HuH-7 (cell line): Measurements from ENCODE around the gene HLA-F.

Experiments used
- DNase-seq: peaks from one replicate; pipeline ENCODE4 v3.0.0; 2011; ENCODE audit warnings: low spot score

HLA-F gene

DNA sequence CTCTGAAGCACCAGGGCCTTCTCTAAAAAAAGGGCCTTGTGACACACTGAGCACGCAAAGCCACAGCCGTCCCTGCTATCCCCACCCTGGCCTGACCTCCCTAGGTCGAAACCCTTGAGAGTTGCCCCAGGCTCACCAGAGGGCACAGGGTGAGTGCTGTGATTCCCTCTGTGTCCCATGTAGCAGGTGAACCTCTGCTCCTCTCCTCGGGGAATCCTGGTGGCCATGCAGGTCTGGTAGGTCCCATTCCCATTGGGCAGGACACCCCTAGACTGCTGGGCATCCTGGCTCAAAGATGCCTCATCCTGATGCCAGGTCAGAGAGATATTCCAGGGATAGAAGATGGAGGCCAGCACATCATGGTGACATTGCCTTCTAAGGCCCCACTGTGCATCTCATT is 20.9 kb downstream of the HLA-F start:
- DNase-seq: no peak

DNA sequence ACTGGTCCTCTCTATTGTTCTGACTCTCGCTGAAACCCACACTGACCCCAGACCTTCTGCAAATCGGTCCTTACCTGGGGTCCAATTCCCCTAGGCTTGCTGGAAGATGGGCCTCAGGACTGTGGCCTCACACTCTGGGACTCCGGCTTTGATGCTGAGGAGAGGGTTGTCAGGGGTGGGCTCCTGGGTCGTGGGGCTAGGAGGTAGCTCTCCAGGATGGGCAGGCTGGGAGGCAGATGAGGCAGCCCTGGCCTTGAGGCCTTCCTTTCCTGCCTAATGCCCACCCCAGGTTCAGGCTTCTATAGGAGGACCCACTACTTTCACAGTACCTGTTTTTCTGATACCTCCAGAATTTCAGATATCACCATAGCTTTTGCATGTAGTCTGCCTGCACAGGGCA is 21.4 kb downstream of the HLA-F start:
- DNase-seq: no peak

DNA sequence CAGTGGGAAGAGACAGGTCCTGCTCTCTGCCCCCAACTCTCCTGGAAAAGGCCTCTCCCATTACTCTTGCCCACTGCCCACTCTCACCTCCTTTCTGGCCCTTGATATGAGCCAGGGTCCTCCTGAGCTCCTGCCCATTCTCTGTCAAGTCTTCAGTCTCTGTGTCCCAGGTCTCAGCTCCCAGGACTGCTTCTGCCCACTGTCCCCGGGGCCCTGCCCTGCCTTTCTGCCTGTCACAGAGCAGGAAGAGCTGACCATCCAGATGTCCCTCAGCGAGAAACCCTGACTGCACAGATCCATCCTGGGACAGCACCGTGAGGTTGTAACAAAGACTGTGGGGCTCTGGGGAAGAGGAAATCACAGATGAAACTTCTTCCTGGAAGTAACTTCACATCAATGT is 22.2 kb downstream of the HLA-F start:
- DNase-seq: no peak

DNA sequence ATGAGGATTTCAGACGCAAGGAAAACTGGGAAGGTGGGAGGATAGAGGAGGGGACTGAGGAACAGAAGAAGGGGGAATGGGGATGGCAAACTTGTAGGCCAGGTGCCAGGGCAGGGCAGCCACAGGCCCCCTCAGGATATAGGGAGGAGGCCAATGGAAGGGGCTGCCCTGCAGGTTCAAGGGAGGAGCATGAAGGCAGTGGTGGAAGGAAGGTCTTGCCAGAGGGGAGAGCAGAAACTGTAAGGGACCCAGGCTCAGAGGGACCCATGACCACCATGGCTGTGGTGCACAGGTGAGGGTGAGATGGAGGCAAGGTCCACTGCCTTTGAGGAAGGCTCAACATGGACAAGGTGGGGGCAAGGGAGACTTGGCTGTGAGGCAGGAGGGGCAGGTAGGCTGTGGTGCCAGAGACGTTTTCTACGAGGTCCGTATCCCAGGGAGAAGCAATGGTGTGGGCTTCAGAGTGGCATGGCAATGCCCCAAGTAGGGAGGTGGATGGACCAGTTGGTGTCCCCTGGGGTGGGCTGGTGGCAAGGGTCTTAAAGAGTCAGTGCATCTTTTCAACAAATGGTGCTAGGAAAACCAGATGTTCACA is 22.7 kb downstream of the HLA-F start:
- DNase-seq: no peak

DNA sequence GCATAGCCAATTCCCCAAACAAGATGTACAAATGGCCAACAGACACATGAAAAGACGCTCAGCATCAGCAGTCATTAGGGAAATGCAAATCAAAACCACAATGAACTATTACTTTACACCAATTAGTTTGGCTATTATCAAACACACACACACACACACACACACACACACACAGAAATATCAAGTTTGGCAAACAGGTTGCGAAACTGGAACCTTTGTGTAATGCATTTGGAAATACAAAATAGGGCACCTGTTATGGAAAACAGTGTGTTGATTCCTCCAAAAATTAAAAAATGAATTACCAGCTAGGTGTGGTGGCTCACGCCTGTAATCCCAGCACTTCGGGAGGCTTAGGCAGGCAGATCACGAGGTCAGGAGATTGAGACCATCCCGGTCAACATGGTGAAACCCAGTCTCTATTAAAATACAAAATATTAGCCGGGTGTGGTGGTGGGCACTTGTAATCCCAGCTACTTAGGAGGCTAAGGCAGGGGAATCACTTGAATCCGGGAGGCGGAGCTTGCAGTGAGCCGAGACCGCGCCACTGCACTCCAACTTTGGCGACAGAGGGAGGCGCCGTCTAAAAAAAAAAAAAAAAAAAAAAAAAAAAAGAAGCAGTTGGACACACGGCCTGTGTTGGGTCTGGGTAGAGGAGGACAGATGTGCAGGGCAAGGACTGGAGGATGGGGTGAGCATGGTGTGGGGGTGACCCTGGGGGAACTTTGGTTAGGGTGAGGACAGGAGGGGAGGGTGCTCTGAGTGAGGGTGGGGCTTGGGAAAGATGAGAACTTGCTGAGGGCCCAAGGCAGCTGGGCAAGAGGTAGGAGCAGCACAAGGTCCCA is 23.8 kb downstream of the HLA-F start:
- no peak for DNase-seq

DNA sequence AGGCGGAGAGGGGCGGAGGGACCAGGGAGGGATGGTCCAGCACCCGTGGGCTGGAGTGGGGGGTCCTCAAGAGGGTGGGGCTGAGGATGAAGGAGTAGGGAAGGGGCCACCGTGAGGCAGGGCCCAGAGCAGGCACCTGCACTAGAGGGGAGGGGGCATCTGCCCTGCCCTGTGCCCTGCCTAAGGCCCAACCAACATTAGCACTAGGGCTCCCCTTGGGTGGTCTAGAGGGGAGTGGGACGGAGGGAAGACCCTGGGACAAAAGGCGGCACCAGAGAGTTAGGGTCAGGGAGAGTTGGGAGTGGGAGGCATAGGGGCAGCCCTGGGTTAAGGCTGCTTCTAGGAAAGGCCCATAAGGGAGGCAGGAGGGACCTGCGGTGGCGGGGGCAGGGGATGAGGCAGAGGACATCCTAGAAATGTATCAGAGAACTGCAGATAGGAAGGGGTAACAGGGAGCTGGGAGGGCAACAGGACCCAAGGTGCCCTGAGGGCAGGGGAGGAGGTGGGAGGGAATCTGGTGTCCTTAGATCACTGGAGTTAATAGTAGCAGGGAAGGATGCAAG is 24.5 kb downstream of the HLA-F start:
- DNase-seq: no peak

DNA sequence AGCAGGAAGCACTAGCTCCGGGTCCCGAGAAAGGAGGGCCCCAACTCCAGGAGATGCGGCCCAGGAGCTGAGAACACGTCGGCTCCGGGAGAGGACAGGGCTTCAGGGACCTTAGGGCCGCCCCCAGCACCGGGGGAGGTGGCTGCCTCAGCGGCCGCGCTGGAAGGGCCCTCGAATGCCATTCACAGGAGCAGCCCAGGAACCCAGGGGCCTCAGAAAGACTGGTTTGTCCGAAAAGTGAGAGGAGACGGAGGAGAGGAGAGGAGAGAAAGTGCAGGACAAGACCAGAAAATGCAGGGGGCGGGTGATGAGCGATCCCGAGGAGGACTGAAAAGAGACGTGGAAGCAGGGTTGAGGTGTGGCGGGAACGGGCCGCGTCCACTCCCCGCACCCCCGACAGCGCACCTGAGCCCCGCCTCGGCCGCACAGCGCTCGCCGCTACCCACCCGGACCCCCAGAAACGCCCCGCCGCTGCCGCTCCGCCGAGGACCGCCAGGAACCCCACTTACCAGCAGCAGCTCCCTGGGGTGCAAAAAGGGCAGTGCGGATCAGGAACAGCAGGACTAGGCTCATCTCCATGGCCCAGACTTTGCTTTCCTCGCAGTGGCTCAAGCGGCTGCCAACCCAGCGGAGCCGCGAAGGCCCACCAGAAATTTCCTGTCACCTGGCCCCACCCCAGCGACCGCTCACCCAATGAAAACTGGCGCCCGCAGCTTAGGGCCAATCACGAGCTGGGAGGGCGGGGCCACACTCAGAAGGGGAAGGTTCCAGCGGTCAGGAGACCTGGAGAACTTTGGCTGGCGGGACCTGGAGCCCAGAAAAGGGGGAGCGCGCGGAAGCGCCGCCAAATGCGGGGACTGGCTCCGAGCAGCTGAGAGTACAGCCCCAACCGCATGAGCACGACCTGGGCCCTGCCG is 25.4 kb downstream of the HLA-F start:
- DNase-seq: peak; percentile 86

DNA sequence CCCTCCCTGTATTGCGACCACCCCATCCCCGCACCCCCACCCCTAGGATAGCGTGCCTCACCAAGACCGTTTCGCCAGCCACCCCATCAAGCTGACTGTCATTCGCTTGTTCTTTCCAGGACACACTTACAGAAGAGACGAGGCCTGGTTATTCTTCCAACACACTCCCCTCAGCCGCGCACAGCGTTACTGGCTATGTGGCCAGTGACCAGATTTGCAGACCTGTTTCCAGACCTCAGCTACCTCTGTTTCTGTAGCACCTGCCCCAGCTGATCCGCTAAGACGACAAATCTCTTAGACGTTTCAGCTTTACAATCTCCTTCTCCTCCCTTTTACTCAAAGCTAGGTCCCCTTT is 26.1 kb downstream of the HLA-F start:
- no peak for DNase-seq

DNA sequence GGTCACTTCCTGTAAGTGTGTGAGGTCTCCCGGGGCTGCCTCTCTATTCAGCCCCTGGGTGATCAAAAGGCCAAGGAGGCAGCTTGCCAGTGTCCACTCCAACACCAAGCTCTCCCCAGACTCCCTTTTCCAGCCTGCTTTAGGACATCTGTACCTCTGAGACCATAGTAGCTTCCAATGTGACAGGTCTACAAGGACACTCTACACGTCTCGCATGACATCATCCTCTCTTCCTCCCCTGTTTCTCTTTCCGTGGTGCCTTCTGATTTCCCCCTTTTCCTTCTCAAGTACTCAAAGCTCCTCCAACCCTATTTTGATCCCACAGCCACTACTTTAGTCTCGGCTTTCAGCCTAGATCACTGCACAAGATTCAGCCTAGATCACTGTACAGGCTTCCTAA is 26.4 kb downstream of the HLA-F start:
- no peak for DNase-seq

DNA sequence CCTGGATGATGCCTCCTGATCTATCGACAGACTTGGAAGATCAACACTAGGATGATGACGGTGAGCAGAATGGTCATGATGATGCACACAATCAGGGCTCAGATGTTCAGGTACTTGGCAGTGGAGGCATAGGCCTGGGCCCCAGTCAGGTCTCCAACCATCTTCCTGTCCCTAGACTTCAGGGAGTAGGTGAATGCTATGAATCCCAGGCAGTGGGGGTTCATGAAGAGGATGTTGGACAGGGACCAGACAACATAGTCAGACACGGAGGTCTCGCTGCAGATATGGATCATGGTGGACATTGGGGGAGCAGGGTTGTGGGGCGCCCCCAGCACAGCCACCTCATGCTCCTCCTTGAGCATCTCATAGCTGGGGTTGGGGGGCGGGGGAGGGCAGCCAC is 27.5 kb downstream of the HLA-F start:
- no peak for DNase-seq

DNA sequence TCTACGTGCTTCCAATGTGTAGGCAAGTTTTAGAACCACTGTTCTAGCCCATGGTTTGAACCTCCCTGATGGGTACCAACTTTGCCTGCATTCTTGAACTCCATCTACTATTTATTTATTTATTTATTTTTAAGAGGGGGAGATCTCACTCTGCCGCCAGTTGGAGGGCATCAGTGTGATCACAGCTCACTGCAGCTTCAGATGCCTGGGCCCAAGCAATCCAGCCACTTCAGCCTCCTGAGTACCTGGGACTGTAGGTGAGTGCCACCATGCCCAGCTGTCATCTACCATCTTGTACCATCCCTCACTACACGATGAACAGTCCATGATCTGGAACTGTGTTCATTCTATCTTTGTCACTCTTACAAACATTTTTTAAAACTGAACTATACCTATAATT is 28.2 kb downstream of the HLA-F start:
- DNase-seq: no peak

DNA sequence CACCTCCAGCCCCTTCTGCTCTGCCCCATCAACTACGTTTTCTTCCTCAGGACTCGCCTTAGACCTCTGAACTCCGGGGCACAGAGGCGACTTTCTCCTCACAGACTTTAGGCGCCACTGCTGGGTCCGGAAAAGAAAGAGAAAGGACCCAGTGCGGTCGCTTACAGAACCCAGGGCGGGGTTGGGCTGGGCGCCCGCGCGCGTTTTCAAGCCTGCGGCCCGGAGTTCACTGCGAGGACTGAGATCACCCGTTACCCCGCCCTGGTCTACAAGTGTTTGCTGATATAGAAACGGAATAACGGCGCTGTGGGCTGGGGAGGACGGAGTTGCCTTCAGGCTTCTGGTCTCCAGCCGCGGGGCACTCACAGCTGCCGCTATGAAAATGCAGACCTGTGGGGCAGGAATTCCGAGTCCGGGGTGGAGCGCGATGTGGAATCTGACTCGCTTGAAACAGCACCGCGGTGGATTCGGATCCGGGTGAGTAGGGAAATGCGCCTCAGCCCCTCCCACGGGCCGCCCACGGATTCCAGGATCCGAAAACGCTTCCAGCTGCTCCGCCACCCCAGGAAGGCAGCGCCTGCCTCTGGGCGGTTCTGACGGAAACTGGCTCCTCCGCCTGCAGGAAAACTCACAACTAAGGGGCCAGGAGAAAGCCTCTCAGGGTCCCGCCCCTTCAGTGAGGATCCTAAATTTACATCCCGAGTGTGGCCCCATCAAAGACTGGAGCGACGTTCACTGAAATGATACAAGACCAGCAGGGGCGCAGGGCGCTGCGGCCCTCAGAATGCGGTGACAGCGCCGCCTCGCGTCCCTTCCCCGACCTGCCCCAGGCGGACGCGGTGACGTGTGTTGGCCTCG is 29.4 kb downstream of the HLA-F start:
- peak; percentile 71 for DNase-seq

DNA sequence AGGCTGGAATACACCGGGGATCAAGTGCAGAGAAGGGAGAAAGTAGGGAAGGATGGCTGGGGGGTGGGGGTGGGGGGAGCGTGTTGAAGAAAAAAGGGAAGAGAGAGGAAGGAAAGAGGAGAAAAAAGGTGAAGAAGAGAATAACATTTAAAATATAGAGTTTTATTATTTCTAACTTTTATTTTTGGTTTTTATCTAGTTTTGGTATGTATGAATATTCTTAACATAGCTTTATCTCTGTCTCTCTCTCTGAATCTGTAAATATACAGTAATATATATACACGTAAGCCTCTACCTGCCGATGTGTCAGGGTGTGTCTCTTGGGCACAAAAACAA is 30.0 kb downstream of the HLA-F start:
- no peak for DNase-seq

DNA sequence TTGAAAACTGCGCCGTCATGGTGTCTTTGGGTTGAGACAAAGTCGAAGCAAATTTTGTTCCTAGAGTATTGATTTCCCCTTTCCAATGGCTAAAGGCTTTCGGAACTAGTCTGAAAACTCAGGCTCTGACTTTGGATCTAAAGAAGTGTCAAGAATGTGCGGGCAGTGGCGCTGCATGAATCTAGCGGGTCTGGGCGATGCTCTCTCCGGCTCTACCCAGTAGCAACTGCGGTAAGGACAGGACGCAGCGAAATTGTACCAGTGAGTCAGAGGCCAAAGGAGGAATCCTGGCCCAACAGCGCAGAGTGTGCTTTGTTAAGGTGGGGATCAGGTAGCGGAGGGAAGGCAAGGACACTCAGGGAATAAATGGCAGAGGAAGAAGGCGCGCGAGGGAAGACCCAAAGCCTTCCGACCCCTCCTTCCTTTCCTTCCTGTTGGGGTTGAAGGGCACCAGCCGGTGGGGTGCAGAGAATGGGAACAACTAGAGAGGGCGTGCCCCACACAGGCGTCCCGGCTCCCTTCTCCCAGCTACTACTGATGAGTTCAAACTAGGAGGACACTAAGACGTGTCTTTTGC is 32.1 kb downstream of the HLA-F start:
- no peak for DNase-seq

DNA sequence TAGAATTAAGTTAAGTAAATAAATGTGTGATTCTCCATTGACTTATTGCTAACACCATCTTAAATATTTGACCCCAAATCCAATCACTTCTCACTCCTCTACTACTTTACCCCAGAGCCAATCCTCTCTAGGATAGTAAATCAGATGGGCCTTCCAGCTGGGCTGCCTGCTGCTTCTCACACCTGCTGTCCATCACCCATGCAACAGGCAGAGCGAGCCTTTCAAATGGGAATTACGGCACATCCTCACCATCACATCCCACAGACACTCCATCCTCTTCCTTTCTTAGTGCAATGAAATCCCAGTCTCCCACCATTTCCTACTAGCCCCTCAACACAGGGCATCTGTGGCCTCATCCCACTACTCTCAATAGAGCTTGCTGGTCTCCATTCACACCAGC is 34.0 kb downstream of the HLA-F start:
- no peak for DNase-seq

DNA sequence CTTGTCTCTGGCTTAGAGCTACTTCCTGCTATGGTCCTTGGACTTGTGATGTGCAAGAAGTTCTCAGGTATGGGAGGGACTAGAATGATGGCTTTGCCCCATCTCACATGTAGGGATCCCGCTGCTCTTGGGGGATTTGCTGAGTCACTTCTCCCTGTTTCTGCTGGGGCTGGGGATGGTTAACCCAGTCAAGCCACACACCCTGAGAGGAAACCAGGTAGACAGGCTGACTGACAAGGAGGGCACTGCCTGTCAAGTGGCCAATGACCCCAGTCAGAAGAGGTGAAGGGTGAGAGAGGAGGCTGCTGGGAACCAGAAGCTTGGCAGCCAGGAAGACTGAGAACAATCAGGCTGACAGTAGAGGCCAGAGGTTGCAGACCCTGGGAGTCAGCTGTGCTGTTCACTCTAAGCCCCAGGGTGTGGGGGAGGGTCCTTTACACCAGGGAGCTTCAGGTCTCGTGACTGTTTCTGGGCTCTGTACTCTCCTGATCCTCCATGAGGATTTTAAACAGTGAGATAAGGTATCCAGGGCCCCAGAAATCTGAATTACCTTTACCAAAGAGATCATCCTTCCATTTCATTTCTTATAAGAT is 34.6 kb downstream of the HLA-F start:
- no peak for DNase-seq

DNA sequence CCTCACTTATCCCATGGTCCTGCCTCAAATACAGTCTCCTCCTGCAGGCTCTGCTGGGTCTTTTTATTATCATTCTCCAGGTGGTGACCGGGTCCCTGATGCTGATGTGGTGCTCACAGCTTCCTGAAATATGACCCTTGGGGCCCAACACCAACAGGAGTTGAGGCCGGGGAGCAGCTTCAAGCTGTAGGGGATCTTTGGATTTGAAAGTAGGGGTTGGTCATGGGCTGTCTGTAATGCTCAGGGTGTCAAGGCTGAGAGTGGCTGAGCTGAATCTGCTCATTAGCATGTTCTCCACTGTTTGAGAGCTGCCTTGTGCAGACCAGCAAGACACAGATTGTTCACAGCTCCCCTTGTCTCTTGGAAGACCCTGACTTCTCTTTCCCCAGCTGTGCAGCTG is 35.5 kb downstream of the HLA-F start:
- DNase-seq: no peak

DNA sequence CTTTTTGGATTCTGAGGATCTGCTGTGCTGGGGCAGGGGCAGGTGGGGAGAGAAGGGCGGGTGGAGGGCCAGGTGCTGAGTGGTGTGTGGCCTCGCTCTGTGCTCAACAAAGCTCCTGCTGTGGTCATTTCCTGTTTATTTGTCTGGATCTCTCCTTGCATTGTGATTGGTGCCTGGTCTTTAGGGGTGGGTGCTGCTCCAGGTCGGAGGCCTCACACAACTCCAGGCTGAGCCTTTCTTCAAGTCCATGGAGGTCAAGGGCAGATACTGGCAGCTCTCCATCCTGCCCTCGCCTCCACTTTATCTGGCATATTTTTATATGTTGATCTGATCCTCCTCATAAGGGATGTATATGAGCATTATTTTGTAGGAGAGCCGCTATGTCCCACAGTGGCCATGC is 36.2 kb downstream of the HLA-F start:
- DNase-seq: no peak

DNA sequence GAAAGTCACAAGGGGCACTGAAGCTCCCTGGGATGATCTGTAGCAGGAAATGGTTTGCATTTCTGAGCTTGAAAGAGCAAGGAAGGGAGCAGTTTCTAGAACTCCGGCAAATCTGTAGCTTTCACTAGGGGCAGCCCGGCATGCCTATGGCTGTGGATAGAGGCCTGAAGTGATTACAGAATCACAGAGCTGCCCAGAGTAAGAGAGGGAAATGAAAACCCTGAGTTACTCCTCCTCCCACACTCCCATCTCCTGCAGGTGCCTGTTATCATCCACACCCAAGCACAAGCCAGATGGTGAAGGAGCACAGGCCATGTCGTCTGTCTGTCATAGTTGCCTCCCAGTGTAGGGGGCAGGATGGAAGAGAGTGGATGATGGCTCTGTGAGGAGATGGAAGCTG is 37.1 kb downstream of the HLA-F start:
- no peak for DNase-seq

DNA sequence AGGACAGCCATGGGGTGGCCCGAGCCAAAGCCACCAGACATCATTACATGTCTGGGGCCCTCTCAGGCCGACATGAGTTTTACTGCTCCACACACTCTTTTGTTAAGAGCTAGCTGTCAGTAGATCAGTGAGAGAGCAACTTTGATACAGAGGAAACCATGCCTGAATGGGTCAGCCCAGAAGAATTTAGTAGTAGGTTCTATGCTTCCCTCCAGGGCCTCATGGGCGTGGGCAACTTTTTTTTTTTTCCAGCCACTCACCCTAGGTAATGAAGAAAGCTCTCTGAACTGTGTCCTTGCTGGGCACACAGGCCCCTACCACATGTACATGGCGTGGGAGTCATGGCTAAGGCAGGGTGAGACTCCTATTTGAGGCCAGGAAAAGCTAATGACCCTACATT is 38.8 kb downstream of the HLA-F start:
- no peak for DNase-seq

DNA sequence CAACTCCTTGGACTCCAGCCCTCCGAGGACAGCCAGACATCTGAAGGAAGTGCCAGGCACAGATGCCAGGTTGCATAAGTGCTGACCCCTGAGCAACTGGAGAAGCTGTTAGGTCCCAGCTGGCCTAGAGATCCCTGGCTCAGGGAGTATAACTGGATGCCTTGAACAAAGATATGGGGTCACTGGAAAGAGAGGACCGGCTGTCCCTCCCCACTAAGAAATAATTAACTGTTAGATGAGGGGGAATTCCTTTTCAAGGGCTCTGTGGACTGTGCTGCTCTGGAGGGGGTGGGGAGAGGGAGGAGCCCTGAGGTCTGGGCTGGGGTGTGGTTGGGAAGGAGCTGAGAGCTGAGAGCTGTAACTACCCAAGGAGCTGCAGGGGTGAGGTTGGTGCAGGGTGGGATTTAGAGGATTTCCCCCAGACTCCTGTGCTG is 39.6 kb downstream of the HLA-F start:
- DNase-seq: no peak
